HEK293 (cell line): ENCODE results near the gene CD9.

Source experiments
- CTCF ChIA-PET: fragments of 350-600 bp; formaldehyde crosslinking; extraction: SDS; loops from one replicate; lab custom pipeline; 2021; ENCODE audit warnings: antibody characterized with exemption; lab: Yijun Ruan, JAX
- POLR2A ChIA-PET: fragments of 300-600 bp; formaldehyde crosslinking; extraction: SDS; loops from one replicate; lab custom pipeline; 2020; ENCODE audit warnings: antibody characterized with exemption, inconsistent platforms; lab: Yijun Ruan, JAX
- H3K27ac ChIP-seq: fragments of 200-500 bp; sonication (Bioruptor generic); 2 replicates; pipeline ENCODE4 v1.5.1; 2014; ENCODE audit warnings: low read depth, low read length, control low read depth, inconsistent platforms; ENCODE audit errors: extremely low read depth
- H3K36me3 ChIP-seq, 2 experiments: fragments of 200-500 bp in 1 of 2; sonication (Bioruptor generic) in 1 of 2; 1 replicate in 1 of 2; 2 replicates in 1 of 2; pipeline ENCODE4 v1.5.1; 2014 to 2017; ENCODE audit warnings: inconsistent platforms in 2 of 2, low read length in 2 of 2; ENCODE audit not compliant: control insufficient read depth in 2 of 2, insufficient read depth in 1 of 2
- H3K4me1 ChIP-seq: fragments of 200-500 bp; sonication (Bioruptor generic); 2 replicates; pipeline ENCODE4 v1.5.1; 2014; ENCODE audit warnings: mild to moderate bottlenecking, low read length, inconsistent platforms; ENCODE audit not compliant: control insufficient read depth, insufficient read depth
- H3K4me3 ChIP-seq: 2 replicates; pipeline ENCODE4 v1.5.1; 2011; ENCODE audit warnings: low read depth, mild to moderate bottlenecking, control low read depth, low read length, moderate library complexity
- H3K9me3 ChIP-seq: fragments of 200-500 bp; sonication (Bioruptor generic); 2 replicates; pipeline ENCODE4 v1.5.1; 2014; ENCODE audit warnings: low read depth, low read length, inconsistent platforms; ENCODE audit not compliant: control insufficient read depth, insufficient read depth
- BCL11B ChIP-seq: fragments of 450-650 bp; formaldehyde crosslinking; IDR thresholded peaks from 2 replicates; pipeline ENCODE4 v1.5.1; 2016; ENCODE audit warnings: low read depth, missing biosample characterization, missing genetic modification characterization
- EGR2 ChIP-seq: fragments of 450-650 bp; formaldehyde crosslinking; IDR thresholded peaks from 2 replicates; pipeline ENCODE4 v1.5.1; 2016; ENCODE audit warnings: low read depth, missing biosample characterization, missing genetic modification characterization
- GLI4 ChIP-seq: fragments of 450-650 bp; formaldehyde crosslinking; IDR thresholded peaks from 2 replicates; pipeline ENCODE4 v1.5.1; 2016; ENCODE audit warnings: missing biosample characterization, missing genetic modification characterization
- GLIS1 ChIP-seq: fragments of 450-650 bp; formaldehyde crosslinking; IDR thresholded peaks from 2 replicates; pipeline ENCODE4 v1.5.1; 2016; ENCODE audit warnings: missing biosample characterization, missing genetic modification characterization
- KLF1 ChIP-seq: fragments of 450-650 bp; formaldehyde crosslinking; IDR thresholded peaks from 2 replicates; pipeline ENCODE4 v1.5.1; 2016; ENCODE audit warnings: missing biosample characterization, missing genetic modification characterization
- KLF8 ChIP-seq: fragments of 450-650 bp; formaldehyde crosslinking; IDR thresholded peaks from 2 replicates; pipeline ENCODE4 v1.5.1; 2016; ENCODE audit warnings: missing biosample characterization, missing genetic modification characterization
- MYNN ChIP-seq: fragments of 450-650 bp; formaldehyde crosslinking; IDR thresholded peaks from 2 replicates; pipeline ENCODE4 v1.5.1; 2016; ENCODE audit warnings: missing biosample characterization, missing genetic modification characterization, borderline replicate concordance
- SP2 ChIP-seq: fragments of 450-650 bp; formaldehyde crosslinking; IDR thresholded peaks from 2 replicates; pipeline ENCODE4 v1.5.1; 2016; ENCODE audit warnings: missing biosample characterization, missing genetic modification characterization
- ZBTB17 ChIP-seq: fragments of 450-650 bp; formaldehyde crosslinking; IDR thresholded peaks from 2 replicates; pipeline ENCODE4 v1.5.1; 2016; ENCODE audit warnings: missing biosample characterization, missing genetic modification characterization
- ZBTB48 ChIP-seq: fragments of 450-650 bp; formaldehyde crosslinking; IDR thresholded peaks from 2 replicates; pipeline ENCODE4 v1.5.1; 2016; ENCODE audit warnings: missing biosample characterization, missing genetic modification characterization
- ZBTB7A ChIP-seq: fragments of 450-650 bp; formaldehyde crosslinking; IDR thresholded peaks from 2 replicates; pipeline ENCODE4 v1.5.1; 2016; ENCODE audit warnings: low read depth, missing biosample characterization, missing genetic modification characterization
- ZFHX2 ChIP-seq: fragments of 450-650 bp; formaldehyde crosslinking; conservative IDR thresholded peaks from 2 replicates; pipeline ENCODE4 v1.5.1; 2016; ENCODE audit warnings: missing biosample characterization, missing genetic modification characterization
- ZFP41 ChIP-seq: fragments of 450-650 bp; formaldehyde crosslinking; IDR thresholded peaks from 2 replicates; pipeline ENCODE4 v1.5.1; 2016; ENCODE audit warnings: missing biosample characterization, missing genetic modification characterization, borderline replicate concordance
- ZNF112 ChIP-seq: fragments of 450-650 bp; formaldehyde crosslinking; IDR thresholded peaks from 2 replicates; pipeline ENCODE4 v1.5.0; 2017; ENCODE audit warnings: missing biosample characterization, missing genetic modification characterization
- ZNF19 ChIP-seq: fragments of 450-650 bp; formaldehyde crosslinking; IDR thresholded peaks from 2 replicates; pipeline ENCODE4; 2016; ENCODE audit warnings: missing biosample characterization, missing genetic modification characterization, low read depth
- ZNF335 ChIP-seq: fragments of 450-650 bp; formaldehyde crosslinking; conservative IDR thresholded peaks from 2 replicates; pipeline ENCODE4 v1.5.1; 2016; ENCODE audit warnings: missing biosample characterization, missing genetic modification characterization
- ZNF529 ChIP-seq: fragments of 450-650 bp; formaldehyde crosslinking; IDR thresholded peaks from 2 replicates; pipeline ENCODE4 v1.5.1; 2017; ENCODE audit warnings: missing genetic modification characterization, missing biosample characterization; ENCODE audit not compliant: insufficient replicate concordance
- ZNF600 ChIP-seq: fragments of 450-650 bp; formaldehyde crosslinking; IDR thresholded peaks from 2 replicates; pipeline ENCODE4 v1.5.1; 2016; ENCODE audit warnings: missing biosample characterization, missing genetic modification characterization
- ZNF623 ChIP-seq: fragments of 450-650 bp; formaldehyde crosslinking; IDR thresholded peaks from 2 replicates; pipeline ENCODE4 v1.5.1; 2016; ENCODE audit warnings: missing biosample characterization, missing genetic modification characterization
- TF ChIP-seq, protein P1 (sequence below): fragments of 450-650 bp; formaldehyde crosslinking; IDR thresholded peaks from 2 replicates; pipeline ENCODE4 v1.5.1; 2017; ENCODE audit warnings: missing biosample characterization, missing genetic modification characterization
- TF ChIP-seq, protein P2 (sequence below): fragments of 450-650 bp; formaldehyde crosslinking; IDR thresholded peaks from 2 replicates; pipeline ENCODE4 v1.5.1; 2016; ENCODE audit warnings: missing biosample characterization, missing genetic modification characterization
- TF ChIP-seq, protein P3 (sequence below): fragments of 450-650 bp; formaldehyde crosslinking; IDR thresholded peaks from 2 replicates; pipeline ENCODE4 v1.5.1; 2016; ENCODE audit warnings: missing biosample characterization, missing genetic modification characterization

Gene CD9

DNA sequence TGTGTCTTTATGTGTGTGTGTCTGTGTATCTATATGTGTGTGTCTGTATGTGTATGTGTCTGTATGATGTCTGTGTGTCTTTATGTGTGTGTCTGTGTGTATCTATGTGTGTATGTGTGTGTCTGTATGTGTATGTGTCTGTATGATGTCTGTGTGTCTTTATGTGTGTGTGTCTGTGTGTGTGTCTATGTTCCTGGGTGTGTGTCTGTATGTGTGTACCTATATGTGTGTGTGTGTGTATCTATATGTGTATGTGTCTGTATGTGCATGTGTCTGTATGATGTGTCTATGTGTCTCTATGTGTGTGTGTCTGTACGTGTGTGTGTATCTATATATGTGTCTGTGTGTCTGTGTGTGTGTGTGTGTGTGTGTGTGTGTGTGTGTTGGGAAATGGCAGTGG lies 19.0 kb upstream of the CD9 start:
- H3K4me3 ChIP-seq, result no peak overlapping the region
- no peaks in the 10 kb centered on the region for H3K36me3 ChIP-seq
- H3K27ac ChIP-seq, result no peak overlapping the region
- H3K4me1 ChIP-seq, result peaks cover 7% of the 10 kb centered on the region; the same call in 1 of the 2 replicates
- TF ChIP-seq, protein P1, sequence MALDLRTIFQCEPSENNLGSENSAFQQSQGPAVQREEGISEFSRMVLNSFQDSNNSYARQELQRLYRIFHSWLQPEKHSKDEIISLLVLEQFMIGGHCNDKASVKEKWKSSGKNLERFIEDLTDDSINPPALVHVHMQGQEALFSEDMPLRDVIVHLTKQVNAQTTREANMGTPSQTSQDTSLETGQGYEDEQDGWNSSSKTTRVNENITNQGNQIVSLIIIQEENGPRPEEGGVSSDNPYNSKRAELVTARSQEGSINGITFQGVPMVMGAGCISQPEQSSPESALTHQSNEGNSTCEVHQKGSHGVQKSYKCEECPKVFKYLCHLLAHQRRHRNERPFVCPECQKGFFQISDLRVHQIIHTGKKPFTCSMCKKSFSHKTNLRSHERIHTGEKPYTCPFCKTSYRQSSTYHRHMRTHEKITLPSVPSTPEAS (tag by site-specific recombination), result peak; percentile 93
- TF ChIP-seq BCL11B (tag by site-specific recombination), result no peak
- ChIA-PET POLR2A (no interaction called here), CTCF (no interaction called here)
- no peaks in the 10 kb centered on the region for H3K9me3 ChIP-seq

DNA sequence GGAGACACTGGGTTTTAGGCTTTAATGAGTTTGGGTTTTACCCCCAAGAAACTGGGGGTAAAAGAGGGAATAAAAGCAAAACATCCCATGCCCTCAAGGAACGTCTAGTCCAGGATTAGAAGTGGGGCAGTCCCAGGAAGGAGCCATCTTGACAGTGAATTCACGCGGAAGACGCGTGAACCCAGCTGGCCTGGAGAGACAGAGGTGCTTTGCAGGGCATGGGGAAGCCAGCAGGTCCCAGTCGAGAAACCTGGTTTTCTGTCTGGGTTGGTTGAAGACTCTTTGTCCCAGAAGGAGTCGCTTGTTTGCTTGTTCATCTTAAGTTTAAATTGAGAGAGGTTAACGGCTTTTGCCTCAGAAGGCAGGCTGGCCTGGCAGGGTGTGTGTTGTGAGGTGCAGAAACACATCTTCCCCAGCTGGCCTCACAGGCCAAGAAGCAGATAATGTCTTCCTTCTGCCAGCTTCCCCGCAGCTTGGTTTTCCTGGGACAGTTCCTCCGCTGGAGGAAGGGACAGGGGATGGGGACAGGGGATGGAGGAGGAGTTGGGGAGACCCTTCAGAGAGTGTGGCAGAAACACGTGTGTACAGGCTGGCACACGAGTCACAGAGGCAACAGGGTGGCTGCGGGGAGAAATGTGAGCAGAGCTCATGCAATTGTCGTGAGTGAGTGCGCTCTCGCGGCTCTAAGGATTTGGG lies 18.5 kb upstream of the CD9 start:
- no peaks in the 10 kb centered on the region for H3K36me3 ChIP-seq
- no peak overlapping the region for H3K4me3 ChIP-seq
- TF ChIP-seq ZNF335, result no peak
- TF ChIP-seq MYNN (tag by site-specific recombination), result no peak
- no peak for TF ChIP-seq ZFP41 (tag by site-specific recombination)
- 0 out of 2 replicates have a peak, but pooled peaks have one; percentile 38 for TF ChIP-seq ZBTB17 (tag by site-specific recombination)
- TF ChIP-seq ZNF112 (tag by site-specific recombination), result no peak
- no peak for TF ChIP-seq GLI4
- TF ChIP-seq BCL11B (tag by site-specific recombination), result no peak
- TF ChIP-seq ZNF19 (tag by site-specific recombination), result no peak
- TF ChIP-seq ZNF623, result no peak
- ChIA-PET POLR2A (interaction anchor here (0.5 kb wide), 1 partner anchor 102 kb away, joined by 3 read pairs; no protein-coding TSS in a partner anchor), CTCF (interaction anchor here (0.9 kb wide), 1 partner anchor 14 kb away, joined by 3 read pairs; no protein-coding TSS in a partner anchor)
- no peaks in the 10 kb centered on the region for H3K9me3 ChIP-seq
- H3K4me1 ChIP-seq, result peaks cover 7% of the 10 kb centered on the region; the same call in 1 of the 2 replicates
- H3K27ac ChIP-seq, result no peak overlapping the region

DNA sequence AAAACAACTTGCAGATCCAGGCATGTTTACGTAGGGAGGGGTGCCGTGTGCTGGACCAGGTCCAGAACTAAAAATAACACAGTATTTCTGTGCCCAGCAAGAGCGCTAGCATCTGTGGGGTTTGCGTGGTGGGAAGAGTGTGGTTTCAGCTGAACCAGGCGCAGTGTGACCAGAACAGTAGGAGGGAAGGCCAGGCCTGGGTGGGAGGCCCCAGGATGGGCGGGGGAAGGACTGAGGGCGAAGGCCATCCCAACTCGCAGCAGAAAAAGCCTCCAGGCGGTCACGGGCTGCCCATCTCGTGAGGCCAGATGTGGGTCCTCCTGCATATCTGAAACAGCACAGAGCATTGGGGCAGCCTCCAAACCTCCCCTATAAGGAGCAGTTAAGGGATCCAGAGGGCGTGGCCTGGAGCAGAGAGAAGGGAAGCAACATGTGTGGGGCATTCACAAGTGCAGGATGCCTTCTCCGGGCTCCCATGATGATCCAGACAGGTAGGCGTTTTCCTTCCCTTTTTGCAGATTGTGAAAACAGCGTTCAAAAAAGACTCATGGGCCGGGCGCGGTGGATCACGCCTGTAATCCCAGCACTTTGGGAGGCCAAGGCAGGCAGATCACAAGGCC lies 17.8 kb upstream of the CD9 start:
- Histone ChIP-seq H3K4me1 (peaks cover 7% of the 10 kb centered on the region; the same call in 1 of the 2 replicates), H3K36me3 (no peaks in the 10 kb centered on the region), H3K4me3 (no peak overlapping the region), H3K27ac (no peak overlapping the region), H3K9me3 (no peaks in the 10 kb centered on the region)
- ChIA-PET POLR2A (interaction anchor here (0.5 kb wide), 1 partner anchor 101 kb away, joined by 3 read pairs; no protein-coding TSS in a partner anchor), CTCF (interaction anchor here (0.6 to 0.9 kb wide), 2 partner anchors 13 to 47 kb away, joined by 3 read pairs; no protein-coding TSS in a partner anchor)
- TF ChIP-seq ZNF529 (tag by site-specific recombination), result no peak
- TF ChIP-seq KLF1 (tag by site-specific recombination), result peak; percentile 72
- peak; percentile 89 for TF ChIP-seq ZFHX2 (tag by site-specific recombination)
- TF ChIP-seq SP2, result 0 out of 2 replicates have a peak, but pooled peaks have one; percentile 15
- 0 out of 2 replicates have a peak, but pooled peaks have one; percentile 27 for TF ChIP-seq GLIS1
- TF ChIP-seq, protein P2, sequence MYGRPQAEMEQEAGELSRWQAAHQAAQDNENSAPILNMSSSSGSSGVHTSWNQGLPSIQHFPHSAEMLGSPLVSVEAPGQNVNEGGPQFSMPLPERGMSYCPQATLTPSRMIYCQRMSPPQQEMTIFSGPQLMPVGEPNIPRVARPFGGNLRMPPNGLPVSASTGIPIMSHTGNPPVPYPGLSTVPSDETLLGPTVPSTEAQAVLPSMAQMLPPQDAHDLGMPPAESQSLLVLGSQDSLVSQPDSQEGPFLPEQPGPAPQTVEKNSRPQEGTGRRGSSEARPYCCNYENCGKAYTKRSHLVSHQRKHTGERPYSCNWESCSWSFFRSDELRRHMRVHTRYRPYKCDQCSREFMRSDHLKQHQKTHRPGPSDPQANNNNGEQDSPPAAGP (tag by site-specific recombination), result 0 out of 2 replicates have a peak, but pooled peaks have one; percentile 42
- TF ChIP-seq ZBTB7A (tag by site-specific recombination), result no peak
- TF ChIP-seq EGR2 (tag by site-specific recombination), result peak; percentile 81
- 0 out of 2 replicates have a peak, but pooled peaks have one; percentile 46 for TF ChIP-seq ZNF600 (tag by site-specific recombination)
- TF ChIP-seq ZBTB48 (tag by site-specific recombination), result 0 out of 2 replicates have a peak, but pooled peaks have one; percentile 16
- TF ChIP-seq KLF8 (tag by site-specific recombination), result no peak
- TF ChIP-seq, protein P3, sequence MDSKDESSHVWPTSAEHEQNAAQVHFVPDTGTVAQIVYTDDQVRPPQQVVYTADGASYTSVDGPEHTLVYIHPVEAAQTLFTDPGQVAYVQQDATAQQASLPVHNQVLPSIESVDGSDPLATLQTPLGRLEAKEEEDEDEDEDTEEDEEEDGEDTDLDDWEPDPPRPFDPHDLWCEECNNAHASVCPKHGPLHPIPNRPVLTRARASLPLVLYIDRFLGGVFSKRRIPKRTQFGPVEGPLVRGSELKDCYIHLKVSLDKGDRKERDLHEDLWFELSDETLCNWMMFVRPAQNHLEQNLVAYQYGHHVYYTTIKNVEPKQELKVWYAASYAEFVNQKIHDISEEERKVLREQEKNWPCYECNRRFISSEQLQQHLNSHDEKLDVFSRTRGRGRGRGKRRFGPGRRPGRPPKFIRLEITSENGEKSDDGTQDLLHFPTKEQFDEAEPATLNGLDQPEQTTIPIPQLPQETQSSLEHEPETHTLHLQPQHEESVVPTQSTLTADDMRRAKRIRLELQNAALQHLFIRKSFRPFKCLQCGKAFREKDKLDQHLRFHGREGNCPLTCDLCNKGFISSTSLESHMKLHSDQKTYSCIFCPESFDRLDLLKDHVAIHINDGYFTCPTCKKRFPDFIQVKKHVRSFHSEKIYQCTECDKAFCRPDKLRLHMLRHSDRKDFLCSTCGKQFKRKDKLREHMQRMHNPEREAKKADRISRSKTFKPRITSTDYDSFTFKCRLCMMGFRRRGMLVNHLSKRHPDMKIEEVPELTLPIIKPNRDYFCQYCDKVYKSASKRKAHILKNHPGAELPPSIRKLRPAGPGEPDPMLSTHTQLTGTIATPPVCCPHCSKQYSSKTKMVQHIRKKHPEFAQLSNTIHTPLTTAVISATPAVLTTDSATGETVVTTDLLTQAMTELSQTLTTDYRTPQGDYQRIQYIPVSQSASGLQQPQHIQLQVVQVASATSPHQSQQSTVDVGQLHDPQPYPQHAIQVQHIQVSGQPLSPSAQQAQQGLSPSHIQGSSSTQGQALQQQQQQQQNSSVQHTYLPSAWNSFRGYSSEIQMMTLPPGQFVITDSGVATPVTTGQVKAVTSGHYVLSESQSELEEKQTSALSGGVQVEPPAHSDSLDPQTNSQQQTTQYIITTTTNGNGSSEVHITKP (tag by site-specific recombination), result peak; percentile 93
